HG02571 (cell line): ENCODE results near the gene FEM1B.

Experiments used
- ATAC-seq: cut with Tn5 transposase; IDR thresholded peaks from one replicate; pipeline ENCODE4 v1.9.1; 2021; ENCODE audit warnings: mild to moderate bottlenecking, moderate library complexity; ENCODE audit not compliant: unreplicated experiment

FEM1B gene

GRCh38 chr15:68344600-68344999, 67.1 kb downstream of the FEM1B start:
- ATAC-seq, result no peak
